Measurements from ENCODE around the gene FDX2. TPM values are rescaled to one million over a fixed set of nuclear protein-coding genes. Genes with fewer than 3 reads are reported as not detected.

FDX2 gene
- total RNA-seq, 1 experiment from 2014 or later, result 79.5 TPM

- DNase-seq (no peak), ATAC-seq (no peak)
- H2AFZ ChIP-seq (ENCODE audit: low read length), result no peak overlapping the region
- peaks cover 4% of the 10 kb centered on the region; the same call in 1 of the 2 replicates for H4K20me1 ChIP-seq (ENCODE audit: low read length)
- no peak for TF ChIP-seq EZH2 (IDR thresholded peaks at IDR 0.05; ENCODE audit: low read length, unreplicated experiment)
- no peak for TF ChIP-seq CTCF (conservative IDR thresholded peaks at IDR 0.05; ENCODE audit: low read depth, low read length)
- TF ChIP-seq EZH2phosphoT487 (IDR thresholded peaks at IDR 0.05; ENCODE audit: borderline replicate concordance, low read length), result no peak
- intact Hi-C loops (cut with micrococcal nuclease), result no loop called here
- H3F3A ChIP-seq (ENCODE audit: low read length, unreplicated experiment), result no peaks in the 10 kb centered on the region
- ChIA-PET CTCF (no interaction called here), POLR2A (ENCODE audit: unreplicated experiment) (no interaction called here)
- H3K4me2 ChIP-seq (ENCODE audit: low read length), result no peak overlapping the region
- no peaks in the 10 kb centered on the region for H3K9me3 ChIP-seq (ENCODE audit: low read length)
- H3K4me1 ChIP-seq (ENCODE audit: insufficient read depth, low read length), result no peaks in the 10 kb centered on the region
- H3K4me3 ChIP-seq (ENCODE audit: low read length), result no peak overlapping the region
- no peak overlapping the region for H3K9ac ChIP-seq (ENCODE audit: low read length)
- H3K27me3 ChIP-seq (ENCODE audit: low read length), result no peaks in the 10 kb centered on the region
- BruUV-seq (replicated peaks), result no TSS peak
- H3K9me2 ChIP-seq (replicated peaks; ENCODE audit: low read length), result no peaks in the 10 kb centered on the region
- H3K36me3 ChIP-seq (ENCODE audit: low read depth, low read length), result peaks cover 47% of the 10 kb centered on the region
- no peak overlapping the region for H3K27ac ChIP-seq (ENCODE audit: low read length)
- no peaks in the 10 kb centered on the region for H3K79me2 ChIP-seq (ENCODE audit: low read length)
These were observed 45.8 kb upstream of the FDX2 start for GRCh38 chr19:10361569-10362011.

- no peak overlapping the region for H3K27ac ChIP-seq (ENCODE audit: low read length)
- DNase-seq (no peak), ATAC-seq (no peak)
- intact Hi-C loops (cut with micrococcal nuclease), result no loop called here
- no peaks in the 10 kb centered on the region for H3K79me2 ChIP-seq (ENCODE audit: low read length)
- H3K36me3 ChIP-seq (ENCODE audit: low read depth, low read length), result peaks cover 38% of the 10 kb centered on the region
- no TSS peak for BruUV-seq (replicated peaks)
- no peak for TF ChIP-seq CTCF (conservative IDR thresholded peaks at IDR 0.05; ENCODE audit: low read depth, low read length)
- no peaks in the 10 kb centered on the region for H3K9me3 ChIP-seq (ENCODE audit: low read length)
- H3K27me3 ChIP-seq (ENCODE audit: low read length), result no peaks in the 10 kb centered on the region
- ChIA-PET POLR2A (ENCODE audit: unreplicated experiment) (no interaction called here), CTCF (no interaction called here)
- no peaks in the 10 kb centered on the region for H3K4me1 ChIP-seq (ENCODE audit: insufficient read depth, low read length)
- H4K20me1 ChIP-seq (ENCODE audit: low read length), result no peaks in the 10 kb centered on the region
- no peak overlapping the region for H3K9ac ChIP-seq (ENCODE audit: low read length)
- H3K4me3 ChIP-seq (ENCODE audit: low read length), result no peak overlapping the region
- no peaks in the 10 kb centered on the region for H3K9me2 ChIP-seq (replicated peaks; ENCODE audit: low read length)
- H3F3A ChIP-seq (ENCODE audit: low read length, unreplicated experiment), result no peaks in the 10 kb centered on the region
- no peak overlapping the region for H2AFZ ChIP-seq (ENCODE audit: low read length)
- no peak overlapping the region for H3K4me2 ChIP-seq (ENCODE audit: low read length)
These were observed 40.6 kb upstream of the FDX2 start for GRCh38 chr19:10356431-10356830.

- Histone ChIP-seq H3K4me2 (ENCODE audit: low read length) (no peak overlapping the region), H4K20me1 (ENCODE audit: low read length) (no peaks in the 10 kb centered on the region), H3K36me3 (ENCODE audit: low read depth, low read length) (peaks cover 41% of the 10 kb centered on the region), H3K79me2 (ENCODE audit: low read length) (no peaks in the 10 kb centered on the region), H2AFZ (ENCODE audit: low read length) (no peak overlapping the region), H3K27me3 (ENCODE audit: low read length) (no peaks in the 10 kb centered on the region), H3K27ac (ENCODE audit: low read length) (no peak overlapping the region), H3K9me2 (replicated peaks; ENCODE audit: low read length) (no peaks in the 10 kb centered on the region), H3K4me3 (ENCODE audit: low read length) (no peak overlapping the region), H3K9me3 (ENCODE audit: low read length) (no peaks in the 10 kb centered on the region), H3K9ac (ENCODE audit: low read length) (no peak overlapping the region), H3K4me1 (ENCODE audit: insufficient read depth, low read length) (no peaks in the 10 kb centered on the region), H3F3A (ENCODE audit: low read length, unreplicated experiment) (no peaks in the 10 kb centered on the region)
- ATAC-seq (0 out of 2 replicates have a peak, but pooled peaks have one; percentile 20), DNase-seq (peak; percentile 30)
- POLR2A ChIA-PET (ENCODE audit: unreplicated experiment), result no interaction called here
- TF ChIP-seq CTCF (conservative IDR thresholded peaks at IDR 0.05; ENCODE audit: low read depth, low read length), result no peak
- TF ChIP-seq EZH2phosphoT487 (IDR thresholded peaks at IDR 0.05; ENCODE audit: borderline replicate concordance, low read length), result no peak
- TF ChIP-seq EZH2 (IDR thresholded peaks at IDR 0.05; ENCODE audit: low read length, unreplicated experiment), result no peak
- BruUV-seq (replicated peaks), result no TSS peak
- CTCF ChIA-PET, result no interaction called here
- intact Hi-C loops (cut with micrococcal nuclease), result no loop called here
These were observed 38.1 kb upstream of the FDX2 start for GRCh38 chr19:10353793-10354391.
